HG03097 (cell line): ENCODE measurements around the gene ARL8B.
"Not testable (repeated sequence)": the region's sequence is repeated elsewhere in the genome, so short reads cannot be mapped to it uniquely, and the experiment has no call there.

Experiments
- ATAC-seq: cut with Tn5 transposase; IDR thresholded peaks from one replicate; pipeline ENCODE4 v1.9.1; 2021; ENCODE audit not compliant: unreplicated experiment, low FRiP score

The ARL8B gene

GRCh38 chr3:5122030-5122740 lies at the start of gene ARL8B:
Gene ARL8B, plus strand, starts transcription at chr3:5122292. Its CDS starts 174 bp downstream, at chr3:5122466.
- peak; percentile 97 for ATAC-seq

GRCh38 chr3:5073374-5074085 lies 48.6 kb upstream of the ARL8B start:
- no peak for ATAC-seq

- no peak for ATAC-seq
Measured at GRCh38 chr3:5078151-5078550, 43.9 kb upstream of the ARL8B start.

GRCh38 chr3:5079761-5080160 lies 42.3 kb upstream of the ARL8B start:
- ATAC-seq = no peak

DNA sequence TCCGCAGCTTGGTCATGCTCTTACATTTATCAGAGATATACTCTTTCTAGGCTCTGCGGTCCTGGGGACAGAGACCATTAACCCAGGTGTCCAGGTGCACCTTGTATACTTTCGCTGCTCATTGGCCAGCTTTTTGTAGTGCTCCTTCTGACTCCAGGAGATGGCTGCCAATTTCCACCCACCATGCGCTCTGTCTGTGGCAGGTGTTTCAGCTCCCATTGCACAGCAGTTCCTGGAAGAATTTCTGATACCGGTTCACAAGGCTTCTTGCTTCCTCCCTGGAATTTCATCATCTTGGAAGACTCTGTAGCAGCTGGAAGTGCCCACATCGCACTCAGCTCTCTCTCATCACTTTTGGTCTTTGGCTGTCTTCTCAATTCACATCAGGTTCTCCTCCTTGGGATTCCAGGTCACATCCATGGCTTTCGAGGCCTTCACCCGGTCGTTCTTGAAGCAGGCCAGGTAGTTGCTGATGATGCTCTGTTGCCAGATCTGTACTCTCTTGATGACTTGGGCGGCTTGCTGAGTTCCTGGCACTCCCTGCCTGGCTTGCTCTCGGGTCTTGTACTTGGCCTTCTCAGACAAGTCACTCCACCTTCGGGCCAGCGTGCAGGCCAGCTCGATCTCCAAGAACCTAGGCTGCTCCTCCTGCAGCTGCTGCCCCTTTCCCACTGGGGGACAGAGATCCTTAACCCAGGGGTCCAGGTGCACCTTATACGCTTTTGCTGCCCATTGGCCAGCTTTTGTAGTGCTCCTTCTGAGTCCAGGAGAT lies 41.1 kb upstream of the ARL8B start:
- ATAC-seq = no peak

- not testable (repeated sequence) for ATAC-seq
Measured at GRCh38 chr3:5081973-5082788, 39.9 kb upstream of the ARL8B start.

DNA sequence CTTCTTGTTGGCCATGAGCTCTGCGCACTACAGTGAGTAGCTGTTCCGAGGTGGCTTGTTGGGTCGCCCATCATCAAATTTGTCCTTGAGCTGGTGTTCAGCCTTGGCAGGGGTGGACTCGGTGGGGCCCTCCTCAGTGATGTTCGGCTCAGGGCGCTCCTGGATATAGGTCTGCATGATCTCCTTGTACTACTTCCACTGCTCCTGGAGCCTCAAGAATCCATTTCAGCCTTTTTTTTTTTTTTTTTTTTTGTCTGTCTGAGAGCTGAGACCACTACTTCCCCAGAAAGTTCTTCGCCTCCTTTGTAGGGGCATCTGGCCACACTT lies 39.3 kb upstream of the ARL8B start:
- no peak for ATAC-seq

DNA sequence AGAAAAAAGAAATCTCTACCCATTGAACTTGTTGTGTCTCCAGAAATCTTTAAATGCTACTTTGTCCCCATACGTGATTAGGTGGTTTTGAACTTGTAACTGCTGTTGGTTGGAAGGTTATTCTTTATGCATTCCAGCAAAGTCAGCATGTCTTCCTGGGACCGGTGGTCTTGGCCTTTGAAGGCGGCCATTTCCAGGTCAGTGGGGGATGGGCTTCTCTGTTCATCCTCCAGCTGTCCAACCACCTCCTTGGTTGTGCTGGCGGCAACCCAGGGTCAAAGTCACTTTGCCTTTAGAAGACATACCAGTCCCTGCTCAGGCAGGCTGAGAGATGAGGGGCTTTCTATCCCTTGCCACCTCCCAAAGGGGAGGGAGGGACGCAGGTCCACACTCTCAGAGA lies 37.9 kb upstream of the ARL8B start:
- no peak for ATAC-seq

DNA sequence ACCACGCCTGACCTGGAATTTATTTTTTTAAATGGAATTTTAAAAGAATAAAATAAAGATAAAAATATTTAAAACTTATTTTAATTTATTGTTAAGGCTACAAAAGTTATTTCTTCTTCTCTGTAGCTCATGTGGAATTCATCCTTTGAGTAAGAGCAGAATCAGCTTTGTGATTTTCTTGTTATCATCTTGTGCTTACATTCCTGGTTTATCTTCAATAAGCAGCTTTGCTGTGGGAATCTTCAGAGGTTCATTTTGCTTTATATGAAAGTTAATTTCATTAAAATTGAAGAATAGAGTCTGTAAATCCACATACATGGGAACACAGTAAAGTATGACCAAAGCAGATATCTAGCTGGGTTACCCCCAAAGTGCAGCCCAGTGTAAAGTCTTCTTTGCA lies 35.4 kb upstream of the ARL8B start:
- no peak for ATAC-seq

DNA sequence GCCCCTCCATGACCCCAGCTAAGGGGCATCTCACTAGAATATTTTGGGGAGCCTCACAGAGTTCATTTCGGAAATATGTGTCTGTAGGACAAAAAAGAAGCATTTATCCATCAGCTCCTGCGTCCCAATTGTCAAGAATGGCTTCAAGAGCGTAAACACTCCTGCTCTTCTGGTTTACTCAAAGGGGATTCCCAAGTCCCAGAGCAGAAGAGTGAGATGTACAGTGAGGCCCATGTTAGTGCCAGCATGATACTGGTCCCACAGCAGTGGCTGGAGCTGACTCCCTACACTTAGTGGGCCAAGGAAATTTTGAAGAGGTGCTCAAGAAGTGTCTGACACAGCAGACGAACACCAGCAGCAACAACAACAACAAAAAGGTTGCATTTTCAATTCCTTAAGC lies 34.9 kb upstream of the ARL8B start:
- no peak for ATAC-seq

- ATAC-seq = no peak
Measured at GRCh38 chr3:5090197-5090596, 31.9 kb upstream of the ARL8B start.

DNA sequence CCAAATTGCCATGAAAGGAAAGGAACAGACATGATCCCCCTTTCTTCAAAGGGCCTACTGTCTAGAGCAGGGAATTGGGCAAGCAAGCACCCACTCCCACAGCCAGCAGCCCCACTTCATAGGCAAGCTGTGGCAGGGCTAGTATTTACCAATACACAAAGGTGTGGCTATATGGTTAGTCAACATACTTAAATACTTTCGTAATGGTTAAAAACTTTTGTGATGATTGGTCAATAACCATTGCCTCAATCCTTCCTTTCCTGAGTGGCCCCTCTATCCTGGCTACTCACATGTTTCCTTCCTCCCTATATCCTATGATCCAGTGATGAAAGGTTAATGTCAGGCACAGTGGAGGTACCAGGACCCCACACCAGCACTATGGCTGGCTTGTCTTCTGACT lies 30.1 kb upstream of the ARL8B start:
- no peak for ATAC-seq

DNA sequence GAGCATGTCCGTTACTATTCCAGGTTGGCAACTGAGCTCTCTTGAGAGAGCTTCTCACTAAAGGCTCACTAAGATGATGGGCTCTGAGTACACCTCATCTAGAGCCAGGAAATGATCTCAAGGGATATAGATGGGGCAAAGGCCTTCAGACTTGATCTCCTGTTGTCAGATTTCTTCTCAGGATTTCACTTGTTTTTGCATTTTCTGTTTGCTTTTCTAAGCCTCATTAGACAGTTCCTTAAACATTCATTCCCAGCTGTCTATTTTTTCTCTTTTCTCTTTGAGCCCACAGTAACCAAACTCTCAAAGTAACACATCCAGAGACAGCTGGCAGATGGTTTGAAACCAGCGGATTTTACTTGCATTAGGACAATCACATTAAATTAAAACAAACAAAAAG lies 28.4 kb upstream of the ARL8B start:
- no peak for ATAC-seq

DNA sequence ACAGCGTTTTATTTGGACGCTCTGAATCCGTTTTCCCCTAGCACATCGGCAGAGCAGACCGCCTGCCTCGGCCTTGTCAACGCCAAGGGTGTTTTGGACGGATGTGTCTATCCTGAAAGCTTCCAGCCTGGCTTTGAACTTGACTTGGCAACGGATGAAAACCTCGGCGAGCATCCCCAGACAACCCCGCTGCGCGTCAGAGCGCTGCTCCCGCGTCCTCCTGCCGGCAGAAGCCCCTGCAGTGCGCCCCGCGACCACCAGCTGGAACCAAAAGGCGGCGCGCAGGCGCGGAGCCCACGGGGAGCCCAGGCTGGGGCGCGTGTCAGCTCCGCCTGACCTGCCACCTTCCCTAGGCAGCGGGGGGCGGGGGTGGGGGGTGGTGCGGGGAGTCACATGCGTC lies 26.2 kb upstream of the ARL8B start:
- no peak for ATAC-seq

- ATAC-seq = no peak
Measured at GRCh38 chr3:5096336-5097008, 25.6 kb upstream of the ARL8B start.

DNA sequence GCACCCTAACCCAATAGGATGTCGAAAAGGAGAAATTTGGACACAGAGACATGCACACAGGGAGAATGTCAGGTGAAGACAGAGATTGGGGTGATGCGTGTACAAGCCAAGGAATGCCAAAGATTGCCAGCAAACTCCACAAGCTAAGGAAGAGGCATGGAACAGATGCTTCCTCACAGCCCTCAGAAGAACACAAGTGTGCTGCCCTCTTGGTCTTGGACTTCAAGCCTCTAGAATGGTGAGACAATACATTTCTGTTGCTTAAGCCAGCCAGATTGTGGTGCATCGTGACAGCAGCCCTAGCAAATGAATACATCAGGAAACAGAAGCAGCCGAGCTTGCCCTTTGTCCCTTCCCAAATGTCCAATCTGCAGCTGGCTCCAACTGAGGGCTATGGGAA lies 23.7 kb upstream of the ARL8B start:
- ATAC-seq = no peak

DNA sequence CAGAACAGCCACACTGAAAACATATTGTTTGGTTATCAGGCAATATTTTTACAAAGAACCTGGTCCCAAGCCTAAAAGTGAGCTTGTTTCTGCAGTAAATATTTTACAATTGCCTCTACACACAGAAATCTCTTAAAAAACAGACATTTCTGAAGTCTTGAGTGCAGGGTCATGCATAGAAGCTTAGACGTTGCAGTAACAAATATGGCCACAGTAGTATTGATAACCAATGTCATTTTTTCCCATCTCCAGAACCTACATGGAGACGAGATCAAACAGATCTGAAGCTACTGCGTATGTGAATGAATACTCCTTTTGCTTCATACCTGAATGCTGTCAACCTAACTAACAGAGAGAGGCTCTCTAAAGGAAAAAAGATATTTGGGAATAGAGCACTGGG lies 19.6 kb upstream of the ARL8B start:
- no peak for ATAC-seq

DNA sequence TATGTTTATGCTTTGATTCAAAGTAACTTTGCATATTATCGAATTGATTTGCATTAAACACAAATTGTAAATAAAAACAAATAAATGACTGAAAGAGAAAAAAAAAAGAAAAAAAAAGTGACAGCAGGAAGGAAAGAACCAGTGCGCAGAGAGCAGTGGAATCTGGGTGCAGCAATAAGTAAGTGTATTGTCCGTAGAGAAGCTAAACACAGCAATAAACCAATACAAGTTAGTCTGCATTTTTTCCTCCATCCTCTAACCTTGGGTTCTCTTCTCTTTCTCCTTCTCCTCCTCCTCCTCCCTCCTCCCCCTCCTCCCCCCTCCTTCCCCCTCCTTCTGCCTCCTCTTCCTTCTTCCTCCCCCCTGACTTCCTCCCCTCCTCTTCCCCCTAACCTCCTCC lies 18.3 kb upstream of the ARL8B start:
- ATAC-seq = no peak

DNA sequence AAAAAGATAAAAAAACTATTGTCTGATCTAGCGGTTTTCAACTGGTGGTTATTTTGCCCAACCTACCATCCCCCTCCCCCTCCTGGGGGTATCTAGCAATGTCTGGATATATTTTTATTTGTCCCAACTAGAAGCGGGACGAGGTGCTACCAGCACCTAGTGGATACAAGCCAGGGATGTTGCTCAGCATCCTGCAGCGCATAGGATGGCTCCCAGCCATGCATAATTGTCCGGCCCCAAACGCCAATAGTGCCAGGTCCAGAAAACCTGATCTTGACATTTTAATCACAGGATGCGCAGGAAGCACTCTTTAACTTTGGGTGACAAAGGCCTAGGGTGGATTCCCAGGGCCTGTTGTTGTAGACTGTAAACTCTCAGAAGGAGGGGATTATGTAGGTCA lies 17.0 kb upstream of the ARL8B start:
- ATAC-seq = no peak

GRCh38 chr3:5106371-5106770 lies 15.7 kb upstream of the ARL8B start:
- ATAC-seq = not testable (repeated sequence)
